ENCODE measurements around the gene ZAP70.
"Not testable (repeated sequence)": the region's sequence is repeated elsewhere in the genome, so short reads cannot be mapped to it uniquely, and the experiment has no call there.

The ZAP70 gene

GRCh38 chr2:97713296-97714083 is at the start of gene ZAP70:
TSS of gene ZAP70 (plus strand) at chr2:97713576. CDS start at chr2:97724037, 10,461 bp downstream.
- DNase-seq (ENCODE audit: low spot score), result no peak

- no peak for DNase-seq (ENCODE audit: low spot score)
Observed at GRCh38 chr2:97663626-97663961, 49.8 kb upstream of the ZAP70 start.

- DNase-seq (ENCODE audit: low spot score), result peak; percentile 98
Observed at GRCh38 chr2:97663962-97664635, 49.3 kb upstream of the ZAP70 start, which contains the start of gene ACTR1B. TSS of gene ACTR1B (minus strand) at chr2:97664044. CDS start at chr2:97663890, 154 bp downstream.

- no peak for DNase-seq (ENCODE audit: low spot score)
Observed at GRCh38 chr2:97664636-97664970, 48.8 kb upstream of the ZAP70 start.

GRCh38 chr2:97669448-97669847 is 43.9 kb upstream of the ZAP70 start, which contains the start of gene C2orf92:
TSS of gene C2orf92 (plus strand) at chr2:97669713. CDS start at chr2:97669789, 76 bp downstream.
- no peak for DNase-seq (ENCODE audit: low spot score)

GRCh38 chr2:97670471-97670870 is 42.9 kb upstream of the ZAP70 start:
- no peak for DNase-seq (ENCODE audit: low spot score)

GRCh38 chr2:97671526-97671925 is 41.9 kb upstream of the ZAP70 start:
- DNase-seq (ENCODE audit: low spot score), result no peak

GRCh38 chr2:97672606-97673140 is 40.7 kb upstream of the ZAP70 start:
- DNase-seq (ENCODE audit: low spot score), result not testable (repeated sequence)

GRCh38 chr2:97673182-97673914 is 40.0 kb upstream of the ZAP70 start:
- peak; percentile 1 for DNase-seq (ENCODE audit: low spot score)

- DNase-seq (ENCODE audit: low spot score), result no peak
Observed at GRCh38 chr2:97673915-97674283, 39.5 kb upstream of the ZAP70 start.

GRCh38 chr2:97675430-97676113 is 37.8 kb upstream of the ZAP70 start:
- DNase-seq (ENCODE audit: low spot score), result no peak

GRCh38 chr2:97676620-97677019 is 36.8 kb upstream of the ZAP70 start:
- no peak for DNase-seq (ENCODE audit: low spot score)

- DNase-seq (ENCODE audit: low spot score), result no peak
Observed at GRCh38 chr2:97677480-97677879, 35.9 kb upstream of the ZAP70 start.

- no peak for DNase-seq (ENCODE audit: low spot score)
Observed at GRCh38 chr2:97678298-97678697, 35.1 kb upstream of the ZAP70 start.

- DNase-seq (ENCODE audit: low spot score), result not testable (repeated sequence)
Observed at GRCh38 chr2:97687235-97687634, 26.1 kb upstream of the ZAP70 start.

- DNase-seq (ENCODE audit: low spot score), result no peak
Observed at GRCh38 chr2:97688062-97688827, 25.1 kb upstream of the ZAP70 start.

- peak; percentile 76 for DNase-seq (ENCODE audit: low spot score)
Observed at GRCh38 chr2:97691166-97691565, 22.2 kb upstream of the ZAP70 start.

- DNase-seq (ENCODE audit: low spot score), result no peak
Observed at GRCh38 chr2:97693476-97693875, 19.9 kb upstream of the ZAP70 start.

GRCh38 chr2:97695744-97696143 is 17.6 kb upstream of the ZAP70 start:
- DNase-seq (ENCODE audit: low spot score), result no peak

GRCh38 chr2:97697252-97698235 is 15.8 kb upstream of the ZAP70 start:
- DNase-seq (ENCODE audit: low spot score), result peak; percentile 83
